Vagina (tissue), 2 donors: ENCODE results near the gene CCDC60. TPM values are rescaled to one million over a fixed set of nuclear protein-coding genes. Genes with fewer than 3 reads are reported as not detected.

Source experiments
- DNase-seq, 2 donors: peaks; one replicate each; pipeline ENCODE4 v3.0.0-alpha.2; 2017; ENCODE audit errors: extremely low spot score in 2 of 2
- H3K27ac ChIP-seq: fragments of 200-600 bp; sonication (generic); one replicate; pipeline ENCODE4 v1.5.1; 2019
- H3K27me3 ChIP-seq: fragments of 200-600 bp; sonication (generic); one replicate; pipeline ENCODE4 v1.5.1; 2019
- H3K36me3 ChIP-seq, 2 donors: fragments of 200-600 bp; sonication (generic); one replicate each; pipeline ENCODE4 v1.5.1; 2017 to 2019
- H3K4me1 ChIP-seq: fragments of 200-600 bp; sonication (generic); one replicate; pipeline ENCODE4 v1.5.1; 2019
- H3K4me3 ChIP-seq, 2 donors: fragments of 200-600 bp; sonication (generic); 1 replicate in 1 of 2; 2 replicates in 1 of 2; pipeline ENCODE4 v1.5.1; 2016 to 2019
- H3K9me3 ChIP-seq: fragments of 200-600 bp; sonication (generic); one replicate; pipeline ENCODE4 v1.5.1; 2019
- CTCF ChIP-seq, 3 experiments: fragments of 450-650 bp in 2 of 3; fragments of 200-600 bp in 1 of 3; sonication (generic) in 1 of 3; IDR thresholded peaks; one replicate each; pipeline ENCODE4 v1.5.1; 2017 to 2019; ENCODE audit warnings: antibody characterized with exemption in 3 of 3, mild to moderate bottlenecking in 2 of 3, moderate library complexity in 2 of 3
- POLR2A ChIP-seq, 2 donors: fragments of 450-650 bp; IDR thresholded peaks; one replicate each; pipeline ENCODE4 v1.6.1; 2017; ENCODE audit warnings: antibody characterized with exemption in 2 of 2, mild to moderate bottlenecking in 2 of 2, moderate library complexity in 2 of 2
- POLR2AphosphoS5 ChIP-seq, 2 donors: sonication (generic); formaldehyde crosslinking; IDR thresholded peaks; one replicate each; pipeline ENCODE4 v1.9.0; 2017; ENCODE audit warnings: antibody characterized with exemption in 2 of 2, mild to moderate bottlenecking in 2 of 2, low read depth in 1 of 2; ENCODE audit not compliant: insufficient read depth in 1 of 2
- intact Hi-C: fragments of 100-400 bp; cut with DNase I; formaldehyde crosslinking; loops from one replicate; pipeline ENCODE4 v1.15.1; 2023
- total RNA-seq: library from RNA; depleted of rRNA; stranded (reverse); fragments of >200 nt; gene quantifications from one replicate; pipeline ENCODE4 v1.2.3, GENCODE V29; 2016

Gene CCDC60
- total RNA-seq, 1 donor from 2014 or later: not detected

GRCh38 chr12:119373666-119374065 is 39.1 kb downstream of the CCDC60 start:
- TF ChIP-seq CTCF (IDR thresholded peaks at IDR 0.05): no peak
- no peak for TF ChIP-seq POLR2A (IDR thresholded peaks at IDR 0.05)
- TF ChIP-seq POLR2AphosphoS5 (IDR thresholded peaks at IDR 0.05; ENCODE audit: insufficient read depth in 1 of 2, low read depth in 1 of 2): no peak
- no peaks in the 10 kb centered on the region for H3K36me3 ChIP-seq
- no peaks in the 10 kb centered on the region for H3K9me3 ChIP-seq
- no peak for DNase-seq
- no peaks in the 10 kb centered on the region for H3K27me3 ChIP-seq
- intact Hi-C loops: no loop called here
- H3K4me3 ChIP-seq: no peak overlapping the region
- H3K4me1 ChIP-seq: peaks cover 12% of the 10 kb centered on the region
- H3K27ac ChIP-seq: no peak overlapping the region

- H3K4me1 ChIP-seq: peaks cover 12% of the 10 kb centered on the region
- intact Hi-C loops: no loop called here
- no peaks in the 10 kb centered on the region for H3K27me3 ChIP-seq
- no peak overlapping the region for H3K4me3 ChIP-seq
- TF ChIP-seq POLR2A (IDR thresholded peaks at IDR 0.05) (no peak), POLR2AphosphoS5 (IDR thresholded peaks at IDR 0.05; ENCODE audit: insufficient read depth in 1 of 2, low read depth in 1 of 2) (no peak), CTCF (IDR thresholded peaks at IDR 0.05) (no peak)
- no peaks in the 10 kb centered on the region for H3K9me3 ChIP-seq
- H3K27ac ChIP-seq: no peak overlapping the region
- H3K36me3 ChIP-seq: no peaks in the 10 kb centered on the region
- no peak for DNase-seq
These were observed 40.1 kb downstream of the CCDC60 start for GRCh38 chr12:119374635-119375034.

- intact Hi-C loops: no loop called here
- no peak for TF ChIP-seq CTCF (IDR thresholded peaks at IDR 0.05)
- TF ChIP-seq POLR2AphosphoS5 (IDR thresholded peaks at IDR 0.05; ENCODE audit: insufficient read depth in 1 of 2, low read depth in 1 of 2): no peak
- no peak for TF ChIP-seq POLR2A (IDR thresholded peaks at IDR 0.05)
These were observed 40.8 kb downstream of the CCDC60 start for GRCh38 chr12:119375075-119375882.

GRCh38 chr12:119375883-119376190 is 41.3 kb downstream of the CCDC60 start:
- Histone ChIP-seq H3K4me1 (peaks cover 12% of the 10 kb centered on the region), H3K27ac (no peak overlapping the region)

More at GRCh38 chr12:119375075-119375882, 40.8 kb downstream of the CCDC60 start:
- Histone ChIP-seq H3K27me3 (no peaks in the 10 kb centered on the region), H3K9me3 (no peaks in the 10 kb centered on the region), H3K4me1 (peaks cover 12% of the 10 kb centered on the region), H3K36me3 (no peaks in the 10 kb centered on the region), H3K27ac (no peak overlapping the region), H3K4me3 (no peak overlapping the region)
- DNase-seq: no peak

More at GRCh38 chr12:119375883-119376190, 41.3 kb downstream of the CCDC60 start:
- no peak for TF ChIP-seq POLR2AphosphoS5 (IDR thresholded peaks at IDR 0.05; ENCODE audit: insufficient read depth in 1 of 2, low read depth in 1 of 2)
- no peak for TF ChIP-seq POLR2A (IDR thresholded peaks at IDR 0.05)
- no peak for TF ChIP-seq CTCF (IDR thresholded peaks at IDR 0.05)
- no peak for DNase-seq
- Histone ChIP-seq H3K36me3 (no peaks in the 10 kb centered on the region), H3K9me3 (no peaks in the 10 kb centered on the region), H3K4me3 (no peak overlapping the region), H3K27me3 (no peaks in the 10 kb centered on the region)
- intact Hi-C loops: no loop called here
